GM12892 (cell line): ENCODE measurements around the gene CRTAP.

Experiments
- POLR2A ChIP-seq: IDR thresholded peaks from 2 replicates; pipeline ENCODE4 v1.6.1; 2011; ENCODE audit warnings: low read depth, low read length, control low read depth
- POLR2AphosphoS5 ChIP-seq: IDR thresholded peaks from 2 replicates; pipeline ENCODE4 v1.6.1; 2011; ENCODE audit warnings: low read depth, low read length, control low read depth
- TAF1 ChIP-seq: IDR thresholded peaks from 2 replicates; pipeline ENCODE4 v1.6.1; 2011; ENCODE audit warnings: low read depth, mild to moderate bottlenecking, control low read depth, low read length, borderline replicate concordance

GRCh38 chr3:33124638-33125037, 10.8 kb downstream of the CRTAP start:
- TF ChIP-seq POLR2A, result no peak
- no peak for TF ChIP-seq POLR2AphosphoS5
- TF ChIP-seq TAF1, result no peak
